WTC11 (cell line): ENCODE measurements around the gene ADCY5. TPM values are rescaled to one million over a fixed set of nuclear protein-coding genes. Genes with fewer than 3 reads are reported as not detected.

Source experiments
- ATAC-seq: fragments of 200-7000 bp; cut with Tn5 transposase; 2 replicates; pipeline ENCODE4 v1.10.0; 2021; ENCODE audit warnings: mild to moderate bottlenecking, moderate library complexity
- CTCF ChIA-PET: fragments of 300-600 bp; sonication (Branson Sonifier 250); formaldehyde crosslinking; loops from one replicate; lab custom pipeline; 2021; ENCODE audit warnings: antibody characterized with exemption; lab: Charles Lee
- POLR2A ChIA-PET: fragments of 350-600 bp; sonication (Branson Sonifier 250); formaldehyde crosslinking; loops from one replicate; lab custom pipeline; 2021; ENCODE audit warnings: antibody characterized with exemption; lab: Charles Lee
- DNase-seq: peaks from one replicate; pipeline ENCODE4 v3.0.0; 2021; ENCODE audit warnings: low spot score
- H3K27ac Mint-ChIP-seq: 2 replicates; pipeline ENCODE4 v1.8.0; 2021; ENCODE audit warnings: mixed read lengths
- H3K27me3 Mint-ChIP-seq: 2 replicates; pipeline ENCODE4 v1.8.0; 2021; ENCODE audit warnings: low read depth, mild to moderate bottlenecking, moderate library complexity, mixed read lengths
- H3K36me3 Mint-ChIP-seq: 2 replicates; pipeline ENCODE4 v1.8.0; 2021; ENCODE audit warnings: mixed read lengths
- H3K4me1 Mint-ChIP-seq: 2 replicates; pipeline ENCODE4 v1.8.0; 2022; ENCODE audit warnings: mixed read lengths
- H3K4me3 Mint-ChIP-seq: 2 replicates; pipeline ENCODE4 v1.8.0; 2021; ENCODE audit warnings: mild to moderate bottlenecking, moderate library complexity, mixed read lengths
- H3K9me3 Mint-ChIP-seq: 2 replicates; pipeline ENCODE4 v1.8.0; 2021; ENCODE audit warnings: mixed read lengths
- ATF1 ChIP-seq: sonication (generic); formaldehyde crosslinking; IDR thresholded peaks from 2 replicates; pipeline ENCODE4 v1.8.1; 2023; ENCODE audit warnings: mild to moderate bottlenecking, moderate library complexity, missing genetic modification reagents
- CREM ChIP-seq: sonication (generic); formaldehyde crosslinking; IDR thresholded peaks from 2 replicates; pipeline ENCODE4 v1.8.1; 2022; ENCODE audit warnings: mild to moderate bottlenecking, missing genetic modification reagents, moderate library complexity
- ETV6 ChIP-seq: sonication (generic); formaldehyde crosslinking; IDR thresholded peaks from 2 replicates; pipeline ENCODE4 v1.8.1; 2022; ENCODE audit warnings: mild to moderate bottlenecking, missing genetic modification reagents
- FOXK1 ChIP-seq: sonication (generic); formaldehyde crosslinking; IDR thresholded peaks from 2 replicates; pipeline ENCODE4 v1.8.0; 2022; ENCODE audit warnings: mild to moderate bottlenecking, moderate library complexity, missing genetic modification reagents
- GRHL2 ChIP-seq: fragments of 250-450 bp; sonication (Bioruptor Pico); IDR thresholded peaks from 2 replicates; pipeline ENCODE4 v1.8.0; 2022; ENCODE audit warnings: mild to moderate bottlenecking, moderate library complexity; ENCODE audit not compliant: insufficient replicate concordance, severe bottlenecking
- NFE2L1 ChIP-seq: sonication (generic); formaldehyde crosslinking; IDR thresholded peaks from 2 replicates; pipeline ENCODE4 v1.8.1; 2023; ENCODE audit warnings: missing genetic modification reagents
- NR2C2 ChIP-seq: sonication (generic); formaldehyde crosslinking; IDR thresholded peaks from 2 replicates; pipeline ENCODE4 v1.8.0; 2022; ENCODE audit warnings: mild to moderate bottlenecking, missing genetic modification reagents
- NR3C1 ChIP-seq: sonication (generic); formaldehyde crosslinking; conservative IDR thresholded peaks from 2 replicates; pipeline ENCODE4 v1.8.1; 2023; ENCODE audit warnings: low read depth, mild to moderate bottlenecking, missing genetic modification reagents
- RORB ChIP-seq: fragments of 250-450 bp; sonication (Bioruptor Pico); IDR thresholded peaks from 2 replicates; pipeline ENCODE4 v1.9.0; 2021; ENCODE audit warnings: mild to moderate bottlenecking
- ZNF396 ChIP-seq: fragments of 250-450 bp; sonication (Bioruptor Pico); IDR thresholded peaks from 2 replicates; pipeline ENCODE4 v1.8.0; 2021; ENCODE audit warnings: mild to moderate bottlenecking, moderate library complexity, borderline replicate concordance
- ZNF423 ChIP-seq: fragments of 250-450 bp; sonication (Bioruptor Pico); IDR thresholded peaks from 2 replicates; pipeline ENCODE4 v2.1.2; 2022; ENCODE audit warnings: mild to moderate bottlenecking, moderate library complexity
- total RNA-seq: library from RNA; stranded (reverse); gene quantifications from 3 replicates; pipeline ENCODE4 v1.2.3, GENCODE V29; 2021
- TF ChIP-seq, protein P1 (sequence below): sonication (generic); formaldehyde crosslinking; IDR thresholded peaks from 2 replicates; pipeline ENCODE4 v1.8.1; 2022; ENCODE audit warnings: missing genetic modification reagents, borderline replicate concordance
- TF ChIP-seq, protein P2 (sequence below): sonication (generic); formaldehyde crosslinking; IDR thresholded peaks from 2 replicates; pipeline ENCODE4 v1.8.1; 2023; ENCODE audit warnings: mild to moderate bottlenecking, missing genetic modification reagents, borderline replicate concordance
- TF ChIP-seq, protein P3 (sequence below): sonication (generic); formaldehyde crosslinking; IDR thresholded peaks from 2 replicates; pipeline ENCODE4 v1.8.1; 2023; ENCODE audit warnings: mild to moderate bottlenecking, missing genetic modification reagents
- TF ChIP-seq, protein P4 (sequence below): fragments of 250-450 bp; sonication (Bioruptor Pico); IDR thresholded peaks from 2 replicates; pipeline ENCODE4 v1.9.0; 2021; ENCODE audit warnings: mild to moderate bottlenecking
- TF ChIP-seq, protein P5 (sequence below): fragments of 250-450 bp; sonication (Bioruptor Pico); conservative IDR thresholded peaks from 2 replicates; pipeline ENCODE4 v1.9.0; 2021; ENCODE audit warnings: mild to moderate bottlenecking

Gene ADCY5
- total RNA-seq, 1 experiment from 2014 or later, result 23.5 TPM

DNA sequence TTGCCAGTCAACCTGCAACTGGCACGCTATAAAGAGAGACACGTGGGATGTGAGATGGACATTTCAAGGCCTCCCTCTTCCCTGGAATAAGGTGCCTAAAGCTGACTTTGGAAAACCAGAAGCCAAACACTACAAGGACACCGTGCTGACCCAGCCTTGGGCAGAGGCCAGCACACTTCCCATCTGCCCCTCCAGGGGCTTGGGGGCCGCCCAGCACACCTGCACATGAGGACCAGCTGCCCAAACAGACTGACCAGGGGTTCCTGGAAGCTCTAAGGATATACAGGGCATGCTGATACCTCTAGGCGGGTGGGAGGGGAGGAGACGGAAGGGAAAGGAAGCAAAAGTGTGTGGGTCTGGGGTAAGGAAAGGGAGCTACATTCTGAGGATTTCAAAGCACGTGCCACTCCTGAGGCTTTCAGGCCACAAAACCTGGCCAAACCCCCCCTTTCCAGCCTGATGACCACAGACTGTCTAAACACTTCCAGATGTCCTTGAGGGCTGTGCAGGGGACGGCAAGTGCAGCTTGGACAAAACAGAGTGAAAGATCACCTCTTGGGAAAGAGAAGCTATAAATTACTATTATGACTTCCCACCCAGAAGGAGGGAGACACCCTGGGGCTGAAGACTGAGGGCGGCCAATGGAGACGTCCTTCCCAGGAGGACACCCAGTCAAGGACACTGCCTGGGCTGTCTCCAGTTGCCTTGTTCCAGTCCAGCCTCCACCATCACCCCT is 57.9 kb downstream of the ADCY5 start:
- ATAC-seq (no peak), DNase-seq (no peak)
- TF ChIP-seq, protein P1, sequence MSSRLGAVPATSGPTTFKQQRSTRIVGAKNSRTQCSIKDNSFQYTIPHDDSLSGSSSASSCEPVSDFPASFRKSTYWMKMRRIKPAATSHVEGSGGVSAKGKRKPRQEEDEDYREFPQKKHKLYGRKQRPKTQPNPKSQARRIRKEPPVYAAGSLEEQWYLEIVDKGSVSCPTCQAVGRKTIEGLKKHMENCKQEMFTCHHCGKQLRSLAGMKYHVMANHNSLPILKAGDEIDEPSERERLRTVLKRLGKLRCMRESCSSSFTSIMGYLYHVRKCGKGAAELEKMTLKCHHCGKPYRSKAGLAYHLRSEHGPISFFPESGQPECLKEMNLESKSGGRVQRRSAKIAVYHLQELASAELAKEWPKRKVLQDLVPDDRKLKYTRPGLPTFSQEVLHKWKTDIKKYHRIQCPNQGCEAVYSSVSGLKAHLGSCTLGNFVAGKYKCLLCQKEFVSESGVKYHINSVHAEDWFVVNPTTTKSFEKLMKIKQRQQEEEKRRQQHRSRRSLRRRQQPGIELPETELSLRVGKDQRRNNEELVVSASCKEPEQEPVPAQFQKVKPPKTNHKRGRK (CRISPR knock-in tag), result no peak
- TF ChIP-seq GRHL2 (CRISPR knock-in tag) (no peak), FOXK1 (CRISPR knock-in tag) (no peak), NR2C2 (no peak), ZNF396 (CRISPR knock-in tag) (no peak), ATF1 (CRISPR knock-in tag) (no peak), NR3C1 (CRISPR knock-in tag) (no peak), RORB (no peak), NFE2L1 (CRISPR knock-in tag) (no peak), CREM (CRISPR knock-in tag) (no peak), ZNF423 (no peak), ETV6 (no peak)
- TF ChIP-seq, protein P2, sequence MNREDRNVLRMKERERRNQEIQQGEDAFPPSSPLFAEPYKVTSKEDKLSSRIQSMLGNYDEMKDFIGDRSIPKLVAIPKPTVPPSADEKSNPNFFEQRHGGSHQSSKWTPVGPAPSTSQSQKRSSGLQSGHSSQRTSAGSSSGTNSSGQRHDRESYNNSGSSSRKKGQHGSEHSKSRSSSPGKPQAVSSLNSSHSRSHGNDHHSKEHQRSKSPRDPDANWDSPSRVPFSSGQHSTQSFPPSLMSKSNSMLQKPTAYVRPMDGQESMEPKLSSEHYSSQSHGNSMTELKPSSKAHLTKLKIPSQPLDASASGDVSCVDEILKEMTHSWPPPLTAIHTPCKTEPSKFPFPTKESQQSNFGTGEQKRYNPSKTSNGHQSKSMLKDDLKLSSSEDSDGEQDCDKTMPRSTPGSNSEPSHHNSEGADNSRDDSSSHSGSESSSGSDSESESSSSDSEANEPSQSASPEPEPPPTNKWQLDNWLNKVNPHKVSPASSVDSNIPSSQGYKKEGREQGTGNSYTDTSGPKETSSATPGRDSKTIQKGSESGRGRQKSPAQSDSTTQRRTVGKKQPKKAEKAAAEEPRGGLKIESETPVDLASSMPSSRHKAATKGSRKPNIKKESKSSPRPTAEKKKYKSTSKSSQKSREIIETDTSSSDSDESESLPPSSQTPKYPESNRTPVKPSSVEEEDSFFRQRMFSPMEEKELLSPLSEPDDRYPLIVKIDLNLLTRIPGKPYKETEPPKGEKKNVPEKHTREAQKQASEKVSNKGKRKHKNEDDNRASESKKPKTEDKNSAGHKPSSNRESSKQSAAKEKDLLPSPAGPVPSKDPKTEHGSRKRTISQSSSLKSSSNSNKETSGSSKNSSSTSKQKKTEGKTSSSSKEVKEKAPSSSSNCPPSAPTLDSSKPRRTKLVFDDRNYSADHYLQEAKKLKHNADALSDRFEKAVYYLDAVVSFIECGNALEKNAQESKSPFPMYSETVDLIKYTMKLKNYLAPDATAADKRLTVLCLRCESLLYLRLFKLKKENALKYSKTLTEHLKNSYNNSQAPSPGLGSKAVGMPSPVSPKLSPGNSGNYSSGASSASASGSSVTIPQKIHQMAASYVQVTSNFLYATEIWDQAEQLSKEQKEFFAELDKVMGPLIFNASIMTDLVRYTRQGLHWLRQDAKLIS (CRISPR knock-in tag), result no peak
- TF ChIP-seq, protein P3, sequence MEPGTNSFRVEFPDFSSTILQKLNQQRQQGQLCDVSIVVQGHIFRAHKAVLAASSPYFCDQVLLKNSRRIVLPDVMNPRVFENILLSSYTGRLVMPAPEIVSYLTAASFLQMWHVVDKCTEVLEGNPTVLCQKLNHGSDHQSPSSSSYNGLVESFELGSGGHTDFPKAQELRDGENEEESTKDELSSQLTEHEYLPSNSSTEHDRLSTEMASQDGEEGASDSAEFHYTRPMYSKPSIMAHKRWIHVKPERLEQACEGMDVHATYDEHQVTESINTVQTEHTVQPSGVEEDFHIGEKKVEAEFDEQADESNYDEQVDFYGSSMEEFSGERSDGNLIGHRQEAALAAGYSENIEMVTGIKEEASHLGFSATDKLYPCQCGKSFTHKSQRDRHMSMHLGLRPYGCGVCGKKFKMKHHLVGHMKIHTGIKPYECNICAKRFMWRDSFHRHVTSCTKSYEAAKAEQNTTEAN (CRISPR knock-in tag), result no peak
- TF ChIP-seq, protein P4, sequence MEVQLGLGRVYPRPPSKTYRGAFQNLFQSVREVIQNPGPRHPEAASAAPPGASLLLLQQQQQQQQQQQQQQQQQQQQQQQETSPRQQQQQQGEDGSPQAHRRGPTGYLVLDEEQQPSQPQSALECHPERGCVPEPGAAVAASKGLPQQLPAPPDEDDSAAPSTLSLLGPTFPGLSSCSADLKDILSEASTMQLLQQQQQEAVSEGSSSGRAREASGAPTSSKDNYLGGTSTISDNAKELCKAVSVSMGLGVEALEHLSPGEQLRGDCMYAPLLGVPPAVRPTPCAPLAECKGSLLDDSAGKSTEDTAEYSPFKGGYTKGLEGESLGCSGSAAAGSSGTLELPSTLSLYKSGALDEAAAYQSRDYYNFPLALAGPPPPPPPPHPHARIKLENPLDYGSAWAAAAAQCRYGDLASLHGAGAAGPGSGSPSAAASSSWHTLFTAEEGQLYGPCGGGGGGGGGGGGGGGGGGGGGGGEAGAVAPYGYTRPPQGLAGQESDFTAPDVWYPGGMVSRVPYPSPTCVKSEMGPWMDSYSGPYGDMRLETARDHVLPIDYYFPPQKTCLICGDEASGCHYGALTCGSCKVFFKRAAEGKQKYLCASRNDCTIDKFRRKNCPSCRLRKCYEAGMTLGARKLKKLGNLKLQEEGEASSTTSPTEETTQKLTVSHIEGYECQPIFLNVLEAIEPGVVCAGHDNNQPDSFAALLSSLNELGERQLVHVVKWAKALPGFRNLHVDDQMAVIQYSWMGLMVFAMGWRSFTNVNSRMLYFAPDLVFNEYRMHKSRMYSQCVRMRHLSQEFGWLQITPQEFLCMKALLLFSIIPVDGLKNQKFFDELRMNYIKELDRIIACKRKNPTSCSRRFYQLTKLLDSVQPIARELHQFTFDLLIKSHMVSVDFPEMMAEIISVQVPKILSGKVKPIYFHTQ, result no peak
- TF ChIP-seq, protein P5, sequence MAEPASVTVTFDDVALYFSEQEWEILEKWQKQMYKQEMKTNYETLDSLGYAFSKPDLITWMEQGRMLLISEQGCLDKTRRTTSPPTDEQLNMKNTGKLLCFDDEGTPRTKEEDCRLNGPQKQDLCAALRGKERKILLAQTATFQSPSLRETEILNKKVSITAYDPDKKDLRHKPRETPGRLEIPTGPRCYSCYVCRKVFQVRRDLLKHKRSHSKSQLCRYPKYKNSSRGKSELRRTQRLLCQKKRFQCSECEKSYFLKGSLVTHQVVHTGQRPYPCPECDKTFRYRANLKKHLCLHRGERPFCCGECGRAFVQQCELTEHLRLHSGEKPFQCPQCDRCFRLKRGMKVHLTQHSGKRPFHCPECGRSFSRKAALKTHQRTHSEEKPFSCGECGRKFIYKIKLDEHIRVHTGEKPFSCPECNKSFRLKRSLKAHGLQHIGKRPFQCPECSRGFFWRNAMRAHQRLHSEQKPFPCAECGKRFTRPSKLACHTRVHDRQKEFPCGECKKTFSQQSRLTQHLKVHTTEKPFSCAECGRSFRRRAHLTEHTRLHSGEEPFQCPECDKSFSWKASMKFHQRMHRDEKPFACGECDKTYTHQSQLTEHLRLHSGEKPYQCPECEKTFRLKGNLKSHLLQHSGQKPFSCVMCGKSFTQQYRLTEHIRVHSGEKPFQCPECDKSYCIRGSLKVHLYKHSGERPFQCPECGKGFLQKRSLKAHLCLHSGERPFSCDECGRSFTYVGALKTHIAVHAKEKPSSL, result no peak
- H3K4me3 Mint-ChIP-seq, result no peak overlapping the region
- H3K9me3 Mint-ChIP-seq, result no peaks in the 10 kb centered on the region
- H3K27ac Mint-ChIP-seq, result no peak overlapping the region
- peaks cover 6% of the 10 kb centered on the region; the same call in 1 of the 2 replicates for H3K27me3 Mint-ChIP-seq
- H3K36me3 Mint-ChIP-seq, result no peaks in the 10 kb centered on the region
- CTCF ChIA-PET, result interaction anchor here (0.9 to 2.0 kb wide), 9 partner anchors 13 to 105 kb away, joined by 3 to 6 read pairs (median 4); no protein-coding TSS in a partner anchor
- POLR2A ChIA-PET, result no interaction called here
- peaks cover 19% of the 10 kb centered on the region for H3K4me1 Mint-ChIP-seq
